ENCODE results near the gene DNAJA1.

GRCh38 chr9:33049680-33050361 lies 24.7 kb downstream of the DNAJA1 start:
- TF ChIP-seq EZH2 (IDR thresholded peaks at IDR 0.05; ENCODE audit: insufficient read depth, poor library complexity, severe bottlenecking): no peak
- no peak for TF ChIP-seq EZH2phosphoT487 (IDR thresholded peaks at IDR 0.05; ENCODE audit: insufficient read depth, low read depth)
